HG02588 (cell line): Measurements from ENCODE around the gene SORCS2.

Experiments used
- ATAC-seq: cut with Tn5 transposase; IDR thresholded peaks from one replicate; pipeline ENCODE4 v1.9.1; 2021; ENCODE audit warnings: mild to moderate bottlenecking, moderate library complexity; ENCODE audit not compliant: unreplicated experiment

Gene SORCS2

GRCh38 chr4:7666744-7667143 lies 474.4 kb downstream of the SORCS2 start:
- ATAC-seq = no peak

- no peak for ATAC-seq
These were observed 475.9 kb downstream of the SORCS2 start for GRCh38 chr4:7668271-7668670.

GRCh38 chr4:7668826-7669225 lies 476.5 kb downstream of the SORCS2 start:
- ATAC-seq = no peak

- no peak for ATAC-seq
These were observed 480.3 kb downstream of the SORCS2 start for GRCh38 chr4:7672601-7673000.

- no peak for ATAC-seq
These were observed 480.8 kb downstream of the SORCS2 start for GRCh38 chr4:7673121-7673520.

GRCh38 chr4:7674706-7675105 lies 482.4 kb downstream of the SORCS2 start:
- ATAC-seq = no peak

GRCh38 chr4:7675136-7675535 lies 482.8 kb downstream of the SORCS2 start:
- ATAC-seq = no peak

GRCh38 chr4:7675612-7676320 lies 483.4 kb downstream of the SORCS2 start:
- no peak for ATAC-seq

- ATAC-seq = no peak
These were observed 484.1 kb downstream of the SORCS2 start for GRCh38 chr4:7676398-7676922.

- no peak for ATAC-seq
These were observed 484.7 kb downstream of the SORCS2 start for GRCh38 chr4:7677086-7677485.

GRCh38 chr4:7677799-7678301 lies 485.5 kb downstream of the SORCS2 start:
- ATAC-seq = no peak

- no peak for ATAC-seq
These were observed 486.0 kb downstream of the SORCS2 start for GRCh38 chr4:7678318-7678852.

GRCh38 chr4:7679406-7680040 lies 487.2 kb downstream of the SORCS2 start:
- ATAC-seq = no peak

- ATAC-seq = no peak
These were observed 487.8 kb downstream of the SORCS2 start for GRCh38 chr4:7680106-7680505.

- no peak for ATAC-seq
These were observed 488.4 kb downstream of the SORCS2 start for GRCh38 chr4:7680731-7681130.

- ATAC-seq = no peak
These were observed 490.9 kb downstream of the SORCS2 start for GRCh38 chr4:7683126-7683703.

GRCh38 chr4:7684294-7684693 lies 492.0 kb downstream of the SORCS2 start:
- no peak for ATAC-seq

- ATAC-seq = no peak
These were observed 493.9 kb downstream of the SORCS2 start for GRCh38 chr4:7686070-7686870.

- no peak for ATAC-seq
These were observed 494.7 kb downstream of the SORCS2 start for GRCh38 chr4:7687006-7687405.

- ATAC-seq = no peak
These were observed 495.5 kb downstream of the SORCS2 start for GRCh38 chr4:7687796-7688195.
